H9 (cell line): ENCODE data around the gene DMXL2. TPM values are rescaled to one million over a fixed set of nuclear protein-coding genes. Genes with fewer than 3 reads are reported as not detected.
A peak's percentile ranks its signal among the peaks of the same experiment; 100 is the strongest.
"Not testable (repeated sequence)": the region's sequence is repeated elsewhere in the genome, so short reads cannot be mapped to it uniquely, and the experiment has no call there.

Experiments used
- DNase-seq: peaks from one replicate; pipeline ENCODE4 v3.0.0-alpha.2; 2017
- H2AFZ ChIP-seq: one replicate; pipeline ENCODE4 v1.6.1; 2013; ENCODE audit warnings: mild to moderate bottlenecking, low read length, control low read depth, moderate library complexity
- H2AK5ac ChIP-seq: 2 replicates; pipeline ENCODE4 v1.6.1; 2013; ENCODE audit warnings: low read length, control low read depth, mixed read lengths; ENCODE audit not compliant: insufficient read length
- H2BK120ac ChIP-seq: one replicate; pipeline ENCODE4 v1.6.1; 2013; ENCODE audit warnings: low read depth, mild to moderate bottlenecking, low read length, control low read depth, inconsistent platforms; ENCODE audit not compliant: poor library complexity, severe bottlenecking
- H2BK12ac ChIP-seq: 2 replicates; pipeline ENCODE4 v1.6.1; 2013; ENCODE audit warnings: low read length, control low read depth, mixed read lengths, low read depth; ENCODE audit not compliant: insufficient read length
- H2BK15ac ChIP-seq: 2 replicates; pipeline ENCODE4 v1.6.1; 2013; ENCODE audit warnings: low read depth, low read length, control low read depth
- H2BK20ac ChIP-seq: one replicate; pipeline ENCODE4 v1.6.1; 2013; ENCODE audit warnings: low read depth, mild to moderate bottlenecking, low read length, control low read depth, inconsistent platforms; ENCODE audit not compliant: poor library complexity, severe bottlenecking
- H2BK5ac ChIP-seq: 2 replicates; pipeline ENCODE4 v1.6.1; 2013; ENCODE audit warnings: low read length, control low read depth, mixed read lengths; ENCODE audit not compliant: insufficient read length
- H3K14ac ChIP-seq: 2 replicates; pipeline ENCODE4 v1.6.1; 2013; ENCODE audit warnings: low read length, control low read depth; ENCODE audit not compliant: insufficient read depth
- H3K18ac ChIP-seq: 2 replicates; pipeline ENCODE4 v1.6.1; 2013; ENCODE audit warnings: low read depth, mild to moderate bottlenecking, mixed read lengths, low read length, control low read depth; ENCODE audit not compliant: insufficient read length
- H3K23ac ChIP-seq: 2 replicates; pipeline ENCODE4 v1.6.1; 2013; ENCODE audit warnings: low read length, control low read depth, mixed read lengths, low read depth; ENCODE audit not compliant: insufficient read length
- H3K23me2 ChIP-seq: 2 replicates; pipeline ENCODE4 v1.6.1; 2013; ENCODE audit warnings: low read depth, mild to moderate bottlenecking, mixed read lengths, low read length, control low read depth; ENCODE audit not compliant: insufficient read length, poor library complexity, severe bottlenecking
- H3K27ac ChIP-seq: 2 replicates; pipeline ENCODE4 v1.5.1; 2013; ENCODE audit warnings: low read length, control low read depth, mixed read lengths, low read depth; ENCODE audit not compliant: insufficient read length
- H3K27me3 ChIP-seq: 2 replicates; pipeline ENCODE4 v1.6.1; 2013; ENCODE audit warnings: low read length, control low read depth, inconsistent platforms; ENCODE audit not compliant: insufficient read depth
- H3K4ac ChIP-seq: 2 replicates; pipeline ENCODE4 v1.6.1; 2013; ENCODE audit warnings: low read depth, mild to moderate bottlenecking, control low read depth, inconsistent platforms, low read length, moderate library complexity
- H3K4me1 ChIP-seq: 2 replicates; pipeline ENCODE4 v1.6.1; 2013; ENCODE audit warnings: low read length, control low read depth, inconsistent platforms; ENCODE audit not compliant: insufficient read depth
- H3K4me2 ChIP-seq: 2 replicates; pipeline ENCODE4 v1.6.1; 2013; ENCODE audit warnings: low read length, control low read depth, mixed read lengths; ENCODE audit not compliant: insufficient read length, insufficient read depth
- H3K56ac ChIP-seq: 2 replicates; pipeline ENCODE4 v1.6.1; 2013; ENCODE audit warnings: low read depth, mild to moderate bottlenecking, mixed read lengths, low read length, control low read depth; ENCODE audit not compliant: insufficient read length
- H3K79me1 ChIP-seq: 2 replicates; pipeline ENCODE4 v1.6.1; 2013; ENCODE audit warnings: low read depth, mild to moderate bottlenecking, moderate library complexity, low read length, control low read depth, inconsistent platforms; ENCODE audit not compliant: insufficient read depth, poor library complexity, severe bottlenecking
- H3K79me2 ChIP-seq: 2 replicates; pipeline ENCODE4 v1.6.1; 2013; ENCODE audit warnings: low read length, control low read depth, inconsistent platforms; ENCODE audit not compliant: insufficient read depth
- H3K9ac ChIP-seq: 2 replicates; pipeline ENCODE4 v1.6.1; 2013; ENCODE audit warnings: low read length, control low read depth, mixed read lengths; ENCODE audit not compliant: insufficient read length; ENCODE audit errors: extremely low read depth
- H3K9me3 ChIP-seq: one replicate; pipeline ENCODE4 v1.6.1; 2013; ENCODE audit warnings: low read depth, low read length, inconsistent platforms; ENCODE audit not compliant: control insufficient read depth
- H3T11ph ChIP-seq: one replicate; pipeline ENCODE4 v1.6.1; 2013; ENCODE audit warnings: mild to moderate bottlenecking, low read length, control low read depth, inconsistent platforms
- H4K20me1 ChIP-seq: one replicate; pipeline ENCODE4 v1.6.1; 2013; ENCODE audit not compliant: control insufficient read depth, insufficient read length, insufficient read depth
- H4K5ac ChIP-seq: 2 replicates; pipeline ENCODE4 v1.6.1; 2013; ENCODE audit warnings: low read depth, mild to moderate bottlenecking, mixed read lengths, low read length, control low read depth; ENCODE audit not compliant: insufficient read length
- H4K8ac ChIP-seq: replicated peaks from 2 replicates; pipeline ENCODE4 v1.6.1; 2013; ENCODE audit warnings: low read length, control low read depth, mixed read lengths, low read depth; ENCODE audit not compliant: insufficient read length
- H4K91ac ChIP-seq: 2 replicates; pipeline ENCODE4 v1.6.1; 2013; ENCODE audit warnings: low read depth, mild to moderate bottlenecking, moderate library complexity, mixed read lengths, low read length, control low read depth; ENCODE audit not compliant: insufficient read length
- H3K27ac Mint-ChIP-seq, 3 experiments: 2 replicates in 2 of 3; 3 replicates in 1 of 3; pipeline ENCODE4 v1.8.0; 2020 to 2021; ENCODE audit warnings: mixed read lengths in 3 of 3, mild to moderate bottlenecking in 1 of 3, moderate library complexity in 1 of 3
- H3K27me3 Mint-ChIP-seq: 2 replicates; pipeline ENCODE4 v1.8.0; 2021; ENCODE audit warnings: low read depth, mild to moderate bottlenecking, moderate library complexity, mixed read lengths
- H3K36me3 Mint-ChIP-seq, 3 experiments: 2 replicates in 2 of 3; 3 replicates in 1 of 3; pipeline ENCODE4 v1.8.0; 2020 to 2021; ENCODE audit warnings: low read depth in 3 of 3, mixed read lengths in 3 of 3; ENCODE audit not compliant: insufficient read depth in 1 of 3
- H3K4me1 Mint-ChIP-seq, 2 experiments: 2 replicates each; pipeline ENCODE4 v1.8.0; 2020; ENCODE audit warnings: mixed read lengths in 2 of 2
- H3K4me3 Mint-ChIP-seq, 2 experiments: 2 replicates in 1 of 2; 3 replicates in 1 of 2; pipeline ENCODE4 v1.8.0; 2020 to 2021; ENCODE audit warnings: mild to moderate bottlenecking in 2 of 2, mixed read lengths in 2 of 2, moderate library complexity in 1 of 2
- H3K9me3 Mint-ChIP-seq, 2 experiments: 2 replicates in 1 of 2; 3 replicates in 1 of 2; pipeline ENCODE4 v1.8.0; 2020; ENCODE audit warnings: mild to moderate bottlenecking in 2 of 2, mixed read lengths in 2 of 2, moderate library complexity in 1 of 2
- WGBS: extraction: QIAGEN DNeasy Blood & Tissue Kit; methylation state at CpG from one replicate; pipeline ENCODE4 v1.1.7; 2013; ENCODE audit warnings: missing lambda C conversion rate, low lambda C conversion rate, mixed read lengths; ENCODE audit not compliant: insufficient read length; ENCODE audit errors: extremely low coverage; 5-methylcytosine and 5-hydroxymethylcytosine counted together
- total RNA-seq: library from RNA; stranded (reverse); gene quantifications from 2 replicates; pipeline ENCODE4 v1.2.1, GENCODE V29; 2021
- TF ChIP-seq, protein P1 (sequence below): fragments of 200-600 bp; sonication (generic); conservative IDR thresholded peaks from 3 replicates; pipeline ENCODE4 v1.8.0; 2021; ENCODE audit warnings: antibody characterized with exemption, mild to moderate bottlenecking

DMXL2 gene
- total RNA-seq, 1 experiment from 2014 or later, result 13.9 TPM

DNA sequence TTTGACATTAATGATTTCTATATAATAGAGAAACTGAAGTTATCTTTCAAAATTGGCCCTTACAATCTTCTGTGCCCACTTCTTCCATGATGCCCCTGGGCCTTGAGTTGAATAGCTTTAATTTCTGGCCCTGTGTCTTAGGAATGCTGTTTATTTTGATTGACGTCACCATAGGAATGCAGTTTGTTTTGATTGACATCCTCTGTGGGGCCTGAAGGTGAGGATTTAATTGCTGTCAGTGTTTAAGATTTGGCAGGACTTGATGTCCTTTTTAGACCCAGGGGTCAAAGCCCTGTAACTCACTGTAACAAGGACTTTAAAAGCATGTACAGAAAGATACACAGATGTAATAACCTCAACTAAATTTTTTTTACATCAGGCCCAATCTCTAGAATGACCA, 197.8 kb downstream of the DMXL2 start:
- Histone ChIP-seq H2AFZ (no peak overlapping the region), H3K79me2 (no peaks in the 10 kb centered on the region), H2AK5ac (no peak overlapping the region), H3K4ac (no peak overlapping the region), H2BK15ac (no peak overlapping the region), H3T11ph (no peak overlapping the region), H4K20me1 (no peaks in the 10 kb centered on the region), H3K9me3 (no peaks in the 10 kb centered on the region), H3K23ac (no peak overlapping the region), H3K4me1 (no peaks in the 10 kb centered on the region), H3K23me2 (no peaks in the 10 kb centered on the region), H3K18ac (no peak overlapping the region), H3K9ac (no peak overlapping the region), H2BK12ac (no peak overlapping the region), H4K5ac (no peak overlapping the region), H2BK20ac (no peak overlapping the region), H2BK120ac (no peak overlapping the region), H4K8ac (no peak overlapping the region), H3K4me2 (no peak overlapping the region), H3K27me3 (no peaks in the 10 kb centered on the region), H4K91ac (no peak overlapping the region), H3K79me1 (no peaks in the 10 kb centered on the region), H2BK5ac (no peak overlapping the region), H3K14ac (no peak overlapping the region), H3K56ac (no peak overlapping the region), H3K27ac (no peak overlapping the region)
- peaks cover 0 to 14% (median 5%) of the 10 kb centered on the region in 3 experiments; a peak in 4 of 7 replicates for H3K36me3 Mint-ChIP-seq
- WGBS, result no CpG with 5 or more reads among the region's 1 CpG
- TF ChIP-seq, protein P1, sequence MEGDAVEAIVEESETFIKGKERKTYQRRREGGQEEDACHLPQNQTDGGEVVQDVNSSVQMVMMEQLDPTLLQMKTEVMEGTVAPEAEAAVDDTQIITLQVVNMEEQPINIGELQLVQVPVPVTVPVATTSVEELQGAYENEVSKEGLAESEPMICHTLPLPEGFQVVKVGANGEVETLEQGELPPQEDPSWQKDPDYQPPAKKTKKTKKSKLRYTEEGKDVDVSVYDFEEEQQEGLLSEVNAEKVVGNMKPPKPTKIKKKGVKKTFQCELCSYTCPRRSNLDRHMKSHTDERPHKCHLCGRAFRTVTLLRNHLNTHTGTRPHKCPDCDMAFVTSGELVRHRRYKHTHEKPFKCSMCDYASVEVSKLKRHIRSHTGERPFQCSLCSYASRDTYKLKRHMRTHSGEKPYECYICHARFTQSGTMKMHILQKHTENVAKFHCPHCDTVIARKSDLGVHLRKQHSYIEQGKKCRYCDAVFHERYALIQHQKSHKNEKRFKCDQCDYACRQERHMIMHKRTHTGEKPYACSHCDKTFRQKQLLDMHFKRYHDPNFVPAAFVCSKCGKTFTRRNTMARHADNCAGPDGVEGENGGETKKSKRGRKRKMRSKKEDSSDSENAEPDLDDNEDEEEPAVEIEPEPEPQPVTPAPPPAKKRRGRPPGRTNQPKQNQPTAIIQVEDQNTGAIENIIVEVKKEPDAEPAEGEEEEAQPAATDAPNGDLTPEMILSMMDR, result no peak
- H3K4me1 Mint-ChIP-seq, result peaks cover 12 to 17% of the 10 kb centered on the region in 2 experiments
- H3K4me3 Mint-ChIP-seq, result no peak overlapping the region
- peaks cover 7 to 8% of the 10 kb centered on the region in 2 experiments; a peak in 3 of 5 replicates for H3K9me3 Mint-ChIP-seq
- no peak overlapping the region for H3K27ac Mint-ChIP-seq
- no peaks in the 10 kb centered on the region for H3K27me3 Mint-ChIP-seq
- no peak for DNase-seq

DNA sequence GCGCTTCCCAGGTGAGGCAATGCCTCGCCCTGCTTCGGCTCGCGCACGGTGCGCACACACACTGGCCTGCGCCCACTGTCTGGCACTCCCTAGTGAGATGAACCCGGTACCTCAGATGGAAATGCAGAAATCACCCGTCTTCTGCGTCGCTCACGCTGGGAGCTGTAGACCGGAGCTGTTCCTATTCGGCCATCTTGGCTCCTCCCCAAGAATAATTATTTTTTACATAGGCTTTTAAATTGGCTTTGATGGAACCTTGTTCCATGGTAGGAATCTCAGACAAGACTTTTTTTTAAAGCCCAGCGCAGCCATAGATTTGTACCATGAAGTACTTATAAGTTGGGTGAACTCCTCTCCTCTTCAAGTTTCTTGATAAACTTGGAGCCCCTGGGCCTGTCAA, 199.5 kb downstream of the DMXL2 start:
- H3K4me1 ChIP-seq, H2BK120ac ChIP-seq, DNase-seq, H3K14ac ChIP-seq, H3K36me3 Mint-ChIP-seq, H3K27ac Mint-ChIP-seq, H3K18ac ChIP-seq, H2AK5ac ChIP-seq, H4K8ac ChIP-seq, H3K79me1 ChIP-seq, H4K20me1 ChIP-seq, H3K9me3 Mint-ChIP-seq, H3K9me3 ChIP-seq, H3T11ph ChIP-seq, H3K23ac ChIP-seq, H3K4ac ChIP-seq, H3K27me3 ChIP-seq, H2AFZ ChIP-seq, H3K56ac ChIP-seq, H3K23me2 ChIP-seq, H3K27me3 Mint-ChIP-seq, H3K9ac ChIP-seq, H3K79me2 ChIP-seq, H4K91ac ChIP-seq, H4K5ac ChIP-seq, H3K4me1 Mint-ChIP-seq, H2BK15ac ChIP-seq, H3K27ac ChIP-seq, H3K4me2 ChIP-seq, H2BK12ac ChIP-seq, H2BK20ac ChIP-seq, H2BK5ac ChIP-seq: not testable (repeated sequence)
- H3K4me3 Mint-ChIP-seq, result peak overlapping the region in 1 of 2 experiments; percentile 26; a peak in 1 of 5 replicates
- no CpG with 5 or more reads among the region's 16 CpGs for WGBS
